ENCODE results near the gene SLC4A5.

SLC4A5 gene

DNA sequence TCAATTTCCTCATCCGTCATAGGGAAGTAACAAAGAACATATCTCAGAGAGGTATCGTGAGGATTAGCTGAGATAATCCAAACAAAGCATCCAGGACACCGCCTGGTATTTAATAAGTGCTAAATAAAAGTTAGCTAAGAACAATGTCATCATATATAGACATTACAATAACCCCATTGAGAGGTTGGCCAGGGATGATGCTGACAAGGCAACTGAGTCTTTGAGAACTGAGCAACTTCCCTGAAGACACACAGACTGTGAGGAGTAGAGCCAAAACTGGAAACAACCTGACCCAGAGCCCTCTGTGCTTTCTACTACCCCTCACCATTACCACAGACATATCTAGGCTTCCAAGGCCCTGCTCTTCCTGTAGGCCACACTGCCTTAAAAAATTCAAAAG is 38.5 kb upstream of the SLC4A5 start:
- Histone ChIP-seq H3K27me3 (ENCODE audit: control insufficient read depth, insufficient read depth, low read length) (no peaks in the 10 kb centered on the region), H3K79me2 (peaks cover 82% of the 10 kb centered on the region), H3K9ac (no peak overlapping the region), H3K4me3 (ENCODE audit: low read depth, low read length) (no peak overlapping the region), H3K9me3 (ENCODE audit: control insufficient read depth, low read length) (no peaks in the 10 kb centered on the region), H3K4me1 (peaks cover 36% of the 10 kb centered on the region), H3K27ac (no peak overlapping the region), H3K4me2 (ENCODE audit: low read length) (no peak overlapping the region), H3K36me3 (ENCODE audit: control insufficient read depth, insufficient read depth, low read length) (no peaks in the 10 kb centered on the region), H2AFZ (no peak overlapping the region)
- TF ChIP-seq, protein P1, sequence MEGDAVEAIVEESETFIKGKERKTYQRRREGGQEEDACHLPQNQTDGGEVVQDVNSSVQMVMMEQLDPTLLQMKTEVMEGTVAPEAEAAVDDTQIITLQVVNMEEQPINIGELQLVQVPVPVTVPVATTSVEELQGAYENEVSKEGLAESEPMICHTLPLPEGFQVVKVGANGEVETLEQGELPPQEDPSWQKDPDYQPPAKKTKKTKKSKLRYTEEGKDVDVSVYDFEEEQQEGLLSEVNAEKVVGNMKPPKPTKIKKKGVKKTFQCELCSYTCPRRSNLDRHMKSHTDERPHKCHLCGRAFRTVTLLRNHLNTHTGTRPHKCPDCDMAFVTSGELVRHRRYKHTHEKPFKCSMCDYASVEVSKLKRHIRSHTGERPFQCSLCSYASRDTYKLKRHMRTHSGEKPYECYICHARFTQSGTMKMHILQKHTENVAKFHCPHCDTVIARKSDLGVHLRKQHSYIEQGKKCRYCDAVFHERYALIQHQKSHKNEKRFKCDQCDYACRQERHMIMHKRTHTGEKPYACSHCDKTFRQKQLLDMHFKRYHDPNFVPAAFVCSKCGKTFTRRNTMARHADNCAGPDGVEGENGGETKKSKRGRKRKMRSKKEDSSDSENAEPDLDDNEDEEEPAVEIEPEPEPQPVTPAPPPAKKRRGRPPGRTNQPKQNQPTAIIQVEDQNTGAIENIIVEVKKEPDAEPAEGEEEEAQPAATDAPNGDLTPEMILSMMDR (IDR thresholded peaks at IDR 0.05) = no peak

- Histone ChIP-seq H3K79me2 (peaks cover 80% of the 10 kb centered on the region), H3K4me2 (ENCODE audit: low read length) (peak within 1 kb of the TSS; percentile 67), H3K27ac (peak within 1 kb of the TSS; percentile 56), H3K4me3 (ENCODE audit: low read depth, low read length) (peak within 1 kb of the TSS; percentile 42), H3K27me3 (ENCODE audit: control insufficient read depth, insufficient read depth, low read length) (no peaks in the 10 kb centered on the region), H2AFZ (peak within 1 kb of the TSS; percentile 40), H3K4me1 (peaks cover 23% of the 10 kb centered on the region), H3K9ac (peak within 1 kb of the TSS; percentile 49), H3K36me3 (ENCODE audit: control insufficient read depth, insufficient read depth, low read length) (no peaks in the 10 kb centered on the region), H3K9me3 (ENCODE audit: control insufficient read depth, low read length) (no peaks in the 10 kb centered on the region)
- TF ChIP-seq, protein P1 (IDR thresholded peaks at IDR 0.05) = no peak
Observed at GRCh38 chr2:74379851-74380789, 36.9 kb upstream of the SLC4A5 start, which contains the start of gene DCTN1. Gene DCTN1, minus strand, starts transcription at chr2:74380311. Its CDS starts 274 bp downstream, at chr2:74380037.

DNA sequence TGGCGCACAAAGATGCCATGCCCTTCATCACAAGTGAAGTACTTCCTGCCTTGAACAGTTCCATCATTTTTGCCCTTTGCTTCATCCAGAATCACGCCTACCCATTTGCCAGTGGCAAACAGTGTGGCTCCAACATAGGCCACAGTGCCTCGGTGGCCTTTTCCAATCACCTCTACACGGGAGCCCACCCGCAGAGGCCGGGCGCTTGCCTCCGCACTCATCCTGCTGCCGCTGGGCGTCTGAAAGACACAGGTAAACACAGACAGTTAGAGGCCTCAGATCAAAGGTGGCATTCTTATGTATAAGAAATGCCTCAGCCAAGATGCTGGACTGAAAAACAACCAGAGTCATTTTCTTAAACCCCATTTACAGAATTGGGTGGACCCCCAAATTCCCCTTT is 34.8 kb upstream of the SLC4A5 start:
- TF ChIP-seq, protein P1 (IDR thresholded peaks at IDR 0.05) = no peak
- Histone ChIP-seq H3K4me1 (peaks cover 37% of the 10 kb centered on the region), H3K27me3 (ENCODE audit: control insufficient read depth, insufficient read depth, low read length) (no peaks in the 10 kb centered on the region), H3K4me2 (ENCODE audit: low read length) (no peak overlapping the region), H3K36me3 (ENCODE audit: control insufficient read depth, insufficient read depth, low read length) (no peaks in the 10 kb centered on the region), H2AFZ (no peak overlapping the region), H3K4me3 (ENCODE audit: low read depth, low read length) (no peak overlapping the region), H3K79me2 (peaks cover 84% of the 10 kb centered on the region), H3K9me3 (ENCODE audit: control insufficient read depth, low read length) (no peaks in the 10 kb centered on the region), H3K27ac (no peak overlapping the region), H3K9ac (no peak overlapping the region)

DNA sequence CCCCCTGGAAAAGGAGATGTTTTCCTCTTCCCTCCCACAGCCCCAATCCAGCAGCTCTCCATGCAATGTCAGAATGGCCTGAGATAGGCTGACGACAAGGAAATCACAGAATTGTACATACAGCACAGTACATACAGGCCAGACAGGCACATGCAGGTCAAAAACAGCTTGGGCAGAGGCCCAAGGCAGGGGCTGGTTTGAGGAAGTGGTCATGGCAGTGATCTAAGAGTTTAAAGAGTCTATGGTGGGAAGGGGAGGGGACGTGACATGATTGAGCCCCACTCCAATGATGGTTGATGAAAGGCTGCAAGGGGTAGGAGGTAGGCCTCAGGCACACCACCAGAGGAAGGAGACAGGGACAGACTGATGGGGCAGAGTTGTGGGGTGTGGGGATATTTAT is 32.6 kb upstream of the SLC4A5 start:
- TF ChIP-seq, protein P1 (IDR thresholded peaks at IDR 0.05) = no peak
- Histone ChIP-seq H3K27me3 (ENCODE audit: control insufficient read depth, insufficient read depth, low read length) (no peaks in the 10 kb centered on the region), H3K4me3 (ENCODE audit: low read depth, low read length) (no peak overlapping the region), H3K9ac (no peak overlapping the region), H3K4me2 (ENCODE audit: low read length) (no peak overlapping the region), H3K79me2 (peaks cover 77% of the 10 kb centered on the region), H3K9me3 (ENCODE audit: control insufficient read depth, low read length) (no peaks in the 10 kb centered on the region), H2AFZ (no peak overlapping the region), H3K4me1 (peaks cover 45% of the 10 kb centered on the region), H3K27ac (peak overlapping the region; percentile 59), H3K36me3 (ENCODE audit: control insufficient read depth, insufficient read depth, low read length) (no peaks in the 10 kb centered on the region)
